Measurements from ENCODE around the gene STK32B.

DNA sequence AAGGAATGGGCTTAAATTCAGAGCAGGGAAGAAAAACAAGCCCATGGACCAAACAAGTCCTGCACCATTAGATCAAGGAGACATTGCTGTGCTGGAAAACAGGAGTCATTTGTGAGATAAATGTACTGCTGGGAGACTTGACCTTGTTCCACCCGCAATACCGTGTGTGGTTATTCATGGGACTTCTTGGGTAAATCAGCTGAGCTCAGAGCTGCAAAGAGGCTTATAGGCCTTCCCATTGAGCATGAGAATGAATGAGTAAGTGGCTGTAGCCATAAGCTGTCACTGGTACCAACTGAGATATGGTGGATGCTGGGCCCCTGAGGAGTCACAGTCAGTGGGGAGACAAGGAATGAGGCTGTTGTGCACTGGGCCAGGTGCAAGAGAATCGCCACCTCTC, 29.7 kb upstream of the STK32B start:
- no peak for TF ChIP-seq CEBPB (IDR thresholded peaks at IDR 0.05; ENCODE audit: low read depth, low read length)
- TF ChIP-seq, protein P1, sequence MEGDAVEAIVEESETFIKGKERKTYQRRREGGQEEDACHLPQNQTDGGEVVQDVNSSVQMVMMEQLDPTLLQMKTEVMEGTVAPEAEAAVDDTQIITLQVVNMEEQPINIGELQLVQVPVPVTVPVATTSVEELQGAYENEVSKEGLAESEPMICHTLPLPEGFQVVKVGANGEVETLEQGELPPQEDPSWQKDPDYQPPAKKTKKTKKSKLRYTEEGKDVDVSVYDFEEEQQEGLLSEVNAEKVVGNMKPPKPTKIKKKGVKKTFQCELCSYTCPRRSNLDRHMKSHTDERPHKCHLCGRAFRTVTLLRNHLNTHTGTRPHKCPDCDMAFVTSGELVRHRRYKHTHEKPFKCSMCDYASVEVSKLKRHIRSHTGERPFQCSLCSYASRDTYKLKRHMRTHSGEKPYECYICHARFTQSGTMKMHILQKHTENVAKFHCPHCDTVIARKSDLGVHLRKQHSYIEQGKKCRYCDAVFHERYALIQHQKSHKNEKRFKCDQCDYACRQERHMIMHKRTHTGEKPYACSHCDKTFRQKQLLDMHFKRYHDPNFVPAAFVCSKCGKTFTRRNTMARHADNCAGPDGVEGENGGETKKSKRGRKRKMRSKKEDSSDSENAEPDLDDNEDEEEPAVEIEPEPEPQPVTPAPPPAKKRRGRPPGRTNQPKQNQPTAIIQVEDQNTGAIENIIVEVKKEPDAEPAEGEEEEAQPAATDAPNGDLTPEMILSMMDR (conservative IDR thresholded peaks at IDR 0.05; ENCODE audit: low read depth, low read length), result no peak
- TF ChIP-seq MAZ (IDR thresholded peaks at IDR 0.05; ENCODE audit: borderline replicate concordance, low read depth, low read length), result no peak
